Stimulated activated naive CD8-positive, alpha-beta T cell treated with anti-CD3 and anti-CD28 coated beads, Interleukin-15, amount 100 ng/mL, for 72 hours (primary cell): ENCODE measurements around the gene SLC20A1.
"Not testable (repeated sequence)": the region's sequence is repeated elsewhere in the genome, so short reads cannot be mapped to it uniquely, and the experiment has no call there.

ENCODE experiments used
- ATAC-seq: fragments of 150-1000 bp; cut with Tn5 transposase; 2 replicates; pipeline ENCODE4 v1.10.0; 2021; ENCODE audit warnings: mild to moderate bottlenecking, moderate library complexity
- DNase-seq, 2 donors: peaks; one replicate each; pipeline ENCODE4 v3.0.0; 2021 to 2022
- H3K27ac Mint-ChIP-seq, 2 donors: one replicate each; pipeline ENCODE4 v1.8.0; 2022; ENCODE audit warnings: mild to moderate bottlenecking in 2 of 2, mixed read lengths in 2 of 2, moderate library complexity in 2 of 2
- H3K27me3 Mint-ChIP-seq: one replicate; pipeline ENCODE4 v1.8.0; 2022; ENCODE audit warnings: mixed read lengths
- H3K4me1 Mint-ChIP-seq: one replicate; pipeline ENCODE4 v1.8.0; 2022; ENCODE audit warnings: mild to moderate bottlenecking, mixed read lengths
- H3K4me3 Mint-ChIP-seq, 2 donors: one replicate each; pipeline ENCODE4 v1.8.0; 2022; ENCODE audit warnings: mild to moderate bottlenecking in 2 of 2, mixed read lengths in 2 of 2, moderate library complexity in 1 of 2
- H3K9me3 Mint-ChIP-seq, 2 donors: one replicate each; pipeline ENCODE4 v1.8.0; 2022; ENCODE audit warnings: mixed read lengths in 2 of 2

The SLC20A1 gene

DNA sequence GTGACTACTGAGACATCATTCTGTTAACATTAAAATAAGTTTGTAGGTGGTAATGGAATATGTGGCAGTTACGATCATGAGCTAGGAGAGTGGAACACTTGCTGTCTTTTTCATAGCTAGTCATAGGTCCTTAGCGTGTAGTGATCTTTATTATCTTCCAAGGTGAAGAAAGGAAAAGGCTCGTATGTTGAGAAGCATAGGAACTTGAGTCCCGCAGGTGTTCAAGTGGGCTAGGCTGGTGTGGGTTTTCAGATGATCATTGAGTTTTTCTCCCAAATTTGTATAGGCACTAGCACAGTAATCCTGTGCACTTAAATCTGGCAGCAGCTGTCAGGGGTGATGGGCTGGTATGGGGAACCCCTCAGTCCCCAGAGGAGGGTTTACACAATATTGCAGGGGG, 10.9 kb downstream of the SLC20A1 start:
- H3K27ac Mint-ChIP-seq = peak overlapping the region in 1 of 2 donors; percentile 10
- H3K4me1 Mint-ChIP-seq = peaks cover 60% of the 10 kb centered on the region

GRCh38 chr2:112658301-112658700, 12.6 kb downstream of the SLC20A1 start:
- H3K4me1 Mint-ChIP-seq = peaks cover 48% of the 10 kb centered on the region
- peak overlapping the region in 1 of 2 donors; percentile 80 for H3K27ac Mint-ChIP-seq
- no peaks in the 10 kb centered on the region for H3K9me3 Mint-ChIP-seq
- no peak for ATAC-seq
- DNase-seq = no peak
- H3K4me3 Mint-ChIP-seq = no peak overlapping the region
- H3K27me3 Mint-ChIP-seq = no peaks in the 10 kb centered on the region

More for the DNA sequence above, 10.9 kb downstream of the SLC20A1 start:
- H3K4me3 Mint-ChIP-seq = no peak overlapping the region
- no peak for DNase-seq
- H3K27me3 Mint-ChIP-seq = no peaks in the 10 kb centered on the region
- no peak for ATAC-seq
- no peaks in the 10 kb centered on the region for H3K9me3 Mint-ChIP-seq

GRCh38 chr2:112658839-112659667, 13.3 kb downstream of the SLC20A1 start:
- Mint-ChIP-seq H3K4me3 (no peak overlapping the region), H3K27me3 (no peaks in the 10 kb centered on the region), H3K9me3 (no peaks in the 10 kb centered on the region), H3K27ac (peak overlapping the region; percentile 27 to 80), H3K4me1 (peaks cover 48% of the 10 kb centered on the region)
- ATAC-seq (no peak), DNase-seq (no peak)

DNA sequence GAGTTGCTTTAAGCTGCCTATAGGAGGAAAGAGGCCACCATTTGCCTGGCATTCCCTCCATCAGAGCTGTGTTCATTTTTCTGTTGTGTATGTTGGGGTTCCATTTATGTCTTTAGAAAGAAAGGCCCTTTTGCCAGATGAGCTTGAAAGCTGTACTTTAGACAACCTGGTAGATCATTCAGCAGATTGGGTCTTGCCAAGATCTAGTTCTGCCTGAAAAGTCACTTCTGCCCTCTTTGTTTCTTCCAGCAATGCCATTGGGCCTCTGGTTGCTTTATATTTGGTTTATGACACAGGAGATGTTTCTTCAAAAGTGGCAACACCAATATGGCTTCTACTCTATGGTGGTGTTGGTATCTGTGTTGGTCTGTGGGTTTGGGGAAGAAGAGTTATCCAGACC, 14.4 kb downstream of the SLC20A1 start:
- no peak for ATAC-seq
- DNase-seq = no peak
- peak overlapping the region; percentile 4 to 35 for H3K27ac Mint-ChIP-seq
- no peaks in the 10 kb centered on the region for H3K9me3 Mint-ChIP-seq
- no peaks in the 10 kb centered on the region for H3K27me3 Mint-ChIP-seq
- peaks cover 48% of the 10 kb centered on the region for H3K4me1 Mint-ChIP-seq
- no peak overlapping the region for H3K4me3 Mint-ChIP-seq

GRCh38 chr2:112661656-112662305, 16.0 kb downstream of the SLC20A1 start:
- Mint-ChIP-seq H3K4me3 (no peak overlapping the region), H3K4me1 (peaks cover 43% of the 10 kb centered on the region), H3K9me3 (no peaks in the 10 kb centered on the region), H3K27ac (peak overlapping the region in 1 of 2 donors; percentile 35), H3K27me3 (no peaks in the 10 kb centered on the region)
- ATAC-seq (no peak), DNase-seq (no peak)

GRCh38 chr2:112662704-112663103, 17.0 kb downstream of the SLC20A1 start:
- Mint-ChIP-seq H3K4me3 (no peak overlapping the region), H3K27me3 (no peaks in the 10 kb centered on the region), H3K27ac (peak overlapping the region in 1 of 2 donors; percentile 75), H3K4me1 (peaks cover 34% of the 10 kb centered on the region), H3K9me3 (no peaks in the 10 kb centered on the region)
- ATAC-seq (no peak), DNase-seq (no peak)

DNA sequence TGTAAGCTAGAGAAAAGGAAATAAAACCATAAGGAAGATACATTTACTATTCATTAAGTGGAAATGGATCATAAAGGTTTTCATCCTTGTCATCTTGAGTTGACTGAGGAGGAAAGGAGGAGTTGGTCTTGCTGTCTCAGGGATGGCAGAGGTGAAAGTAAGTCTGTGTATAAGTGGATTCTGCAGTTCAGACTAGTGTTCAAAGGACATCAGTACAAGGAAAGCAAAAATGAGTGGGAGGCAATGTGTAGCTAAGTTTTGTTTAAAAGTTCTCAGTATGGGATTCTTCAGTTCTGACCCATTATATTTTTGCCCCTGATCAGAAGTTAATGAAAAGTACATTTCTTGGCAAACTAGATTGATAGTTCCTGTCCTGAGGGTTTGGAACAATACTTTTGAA, 18.9 kb downstream of the SLC20A1 start:
- no peak for DNase-seq
- H3K9me3 Mint-ChIP-seq = no peaks in the 10 kb centered on the region
- no peak overlapping the region for H3K27ac Mint-ChIP-seq
- peaks cover 14% of the 10 kb centered on the region for H3K4me1 Mint-ChIP-seq
- H3K27me3 Mint-ChIP-seq = no peaks in the 10 kb centered on the region
- ATAC-seq = no peak
- no peak overlapping the region for H3K4me3 Mint-ChIP-seq

DNA sequence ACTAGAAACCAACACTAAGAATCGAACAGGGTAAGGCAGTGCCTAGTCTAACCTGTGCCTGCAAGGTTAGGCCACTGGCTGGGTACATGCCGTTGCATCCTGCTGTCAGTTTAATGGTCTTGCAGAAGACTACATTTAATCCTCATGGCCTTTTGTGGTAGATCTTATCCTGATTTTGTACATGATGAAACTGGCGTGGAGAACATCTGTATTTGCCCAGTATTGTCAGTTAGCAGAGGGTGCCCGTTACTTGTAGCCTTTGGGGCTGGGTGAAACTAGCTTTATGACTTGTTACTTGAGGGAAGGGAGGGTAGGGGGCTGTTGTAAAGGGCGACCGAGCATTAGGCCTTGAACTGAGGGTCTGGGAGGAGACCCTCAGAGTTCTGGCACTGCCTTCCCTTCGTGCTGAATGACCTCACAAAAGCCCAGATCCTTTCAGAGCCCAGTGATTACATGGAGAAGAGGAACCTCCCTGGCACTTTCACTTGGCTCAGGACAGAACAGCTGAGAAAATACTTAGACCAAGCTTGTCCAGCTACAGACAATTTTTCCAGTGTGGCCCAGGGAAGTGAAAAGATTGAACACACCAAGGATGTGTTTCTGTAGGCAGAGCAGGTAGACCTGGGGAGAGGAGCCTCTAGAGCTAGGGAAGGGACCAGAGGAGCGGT, 19.5 kb downstream of the SLC20A1 start:
- H3K4me1 Mint-ChIP-seq = peaks cover 9% of the 10 kb centered on the region
- no peak overlapping the region for H3K27ac Mint-ChIP-seq
- no peaks in the 10 kb centered on the region for H3K9me3 Mint-ChIP-seq
- no peak overlapping the region for H3K4me3 Mint-ChIP-seq
- ATAC-seq (no peak), DNase-seq (no peak)
- H3K27me3 Mint-ChIP-seq = no peaks in the 10 kb centered on the region

GRCh38 chr2:112666761-112667122, 21.0 kb downstream of the SLC20A1 start:
- H3K9me3 Mint-ChIP-seq = no peaks in the 10 kb centered on the region
- no peaks in the 10 kb centered on the region for H3K4me1 Mint-ChIP-seq
- no peaks in the 10 kb centered on the region for H3K27me3 Mint-ChIP-seq
- ATAC-seq (no peak), DNase-seq (no peak)
- no peak overlapping the region for H3K27ac Mint-ChIP-seq
- no peak overlapping the region for H3K4me3 Mint-ChIP-seq

- not testable (repeated sequence) for DNase-seq, H3K4me3 Mint-ChIP-seq, H3K4me1 Mint-ChIP-seq, H3K27ac Mint-ChIP-seq, H3K27me3 Mint-ChIP-seq, H3K9me3 Mint-ChIP-seq, ATAC-seq
Observed at GRCh38 chr2:112667540-112667939, 21.8 kb downstream of the SLC20A1 start.

- Mint-ChIP-seq H3K4me1 (peaks cover 11% of the 10 kb centered on the region), H3K27me3 (peaks cover 14% of the 10 kb centered on the region), H3K9me3 (no peaks in the 10 kb centered on the region), H3K4me3 (no peak overlapping the region), H3K27ac (no peak overlapping the region)
- ATAC-seq (no peak), DNase-seq (no peak)
Observed at GRCh38 chr2:112669667-112670066, 23.9 kb downstream of the SLC20A1 start.

DNA sequence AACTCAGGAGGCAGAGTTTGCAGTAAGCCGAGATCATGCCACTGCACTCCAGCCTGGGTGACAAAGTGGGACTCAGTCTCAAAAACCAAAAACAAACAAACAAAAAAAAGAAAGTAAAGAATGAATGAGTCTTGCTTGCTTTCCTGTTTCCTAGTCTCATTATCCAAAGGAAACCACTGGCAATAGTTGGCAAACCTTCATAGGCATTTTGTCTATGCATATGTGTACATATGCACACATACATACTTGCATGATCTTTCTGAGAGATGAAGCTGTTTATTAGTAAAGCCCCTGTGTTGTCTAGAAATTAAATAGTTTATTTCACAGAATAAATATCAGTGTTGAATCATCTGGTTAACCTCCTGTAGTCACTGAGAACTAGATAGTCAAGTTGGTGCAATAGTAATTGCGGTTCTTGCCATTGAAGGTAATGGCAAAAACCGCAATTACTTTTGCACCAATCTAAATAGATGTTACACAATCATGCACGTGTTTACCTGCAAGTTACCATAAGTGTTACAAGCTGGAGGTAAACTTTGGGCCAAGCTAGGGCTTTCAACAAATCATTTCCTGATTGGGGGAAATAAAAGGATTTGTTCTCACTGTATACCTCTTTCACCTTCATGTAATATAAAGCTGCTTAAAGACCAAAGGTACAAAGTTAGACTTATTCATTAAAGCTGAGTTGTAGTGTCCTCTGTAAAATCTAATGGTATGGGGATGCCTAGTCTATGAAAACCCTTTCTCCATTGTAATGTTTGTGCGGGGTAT, 24.7 kb downstream of the SLC20A1 start:
- no peak for DNase-seq
- H3K4me1 Mint-ChIP-seq = peaks cover 11% of the 10 kb centered on the region
- no peak overlapping the region for H3K4me3 Mint-ChIP-seq
- no peak for ATAC-seq
- H3K27ac Mint-ChIP-seq = no peak overlapping the region
- H3K27me3 Mint-ChIP-seq = peaks cover 18% of the 10 kb centered on the region
- H3K9me3 Mint-ChIP-seq = no peaks in the 10 kb centered on the region

DNA sequence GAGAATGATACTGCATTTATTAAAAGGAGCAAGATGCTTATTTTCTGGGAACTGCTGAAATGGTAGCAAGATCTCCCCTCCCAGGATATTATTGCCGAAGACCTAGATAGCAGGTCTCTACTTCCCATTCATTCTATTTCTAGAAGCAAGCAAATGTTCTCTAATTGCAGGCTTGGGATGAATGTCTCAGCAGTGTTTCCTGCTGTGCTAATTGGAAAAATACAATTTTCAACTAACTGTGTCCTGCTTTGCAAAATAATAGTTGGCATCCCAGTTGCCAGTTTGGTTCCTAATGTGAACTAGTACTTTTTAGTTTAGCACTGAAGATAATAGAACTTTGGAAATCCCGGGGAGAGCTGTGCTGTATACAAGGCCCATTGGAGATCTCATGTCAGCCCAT, 26.1 kb downstream of the SLC20A1 start:
- Mint-ChIP-seq H3K4me3 (no peak overlapping the region), H3K27me3 (peaks cover 18% of the 10 kb centered on the region), H3K4me1 (peaks cover 11% of the 10 kb centered on the region), H3K9me3 (no peaks in the 10 kb centered on the region), H3K27ac (no peak overlapping the region)
- DNase-seq (no peak), ATAC-seq (no peak)

DNA sequence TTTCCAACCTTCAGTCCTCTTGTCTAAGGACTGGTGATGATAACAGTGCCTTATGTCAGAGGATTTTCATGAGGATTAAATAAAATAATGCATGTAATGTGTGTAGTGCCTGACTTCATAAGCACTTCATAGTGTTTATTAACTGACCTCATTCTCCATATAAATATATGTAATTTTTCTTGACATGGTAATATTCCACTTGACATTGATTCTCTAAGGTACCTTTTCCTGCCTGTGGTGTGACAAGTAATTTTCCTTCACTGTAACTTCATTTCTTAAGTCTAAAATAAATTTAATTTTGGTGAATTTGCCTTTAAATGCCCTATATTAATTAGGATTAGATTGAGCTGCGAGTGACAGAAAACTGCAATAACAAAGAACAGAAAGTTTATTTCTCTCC, 27.3 kb downstream of the SLC20A1 start:
- Mint-ChIP-seq H3K27ac (no peak overlapping the region), H3K9me3 (no peaks in the 10 kb centered on the region), H3K27me3 (peaks cover 18% of the 10 kb centered on the region), H3K4me3 (no peak overlapping the region), H3K4me1 (peaks cover 11% of the 10 kb centered on the region)
- no peak for DNase-seq
- ATAC-seq = no peak

DNA sequence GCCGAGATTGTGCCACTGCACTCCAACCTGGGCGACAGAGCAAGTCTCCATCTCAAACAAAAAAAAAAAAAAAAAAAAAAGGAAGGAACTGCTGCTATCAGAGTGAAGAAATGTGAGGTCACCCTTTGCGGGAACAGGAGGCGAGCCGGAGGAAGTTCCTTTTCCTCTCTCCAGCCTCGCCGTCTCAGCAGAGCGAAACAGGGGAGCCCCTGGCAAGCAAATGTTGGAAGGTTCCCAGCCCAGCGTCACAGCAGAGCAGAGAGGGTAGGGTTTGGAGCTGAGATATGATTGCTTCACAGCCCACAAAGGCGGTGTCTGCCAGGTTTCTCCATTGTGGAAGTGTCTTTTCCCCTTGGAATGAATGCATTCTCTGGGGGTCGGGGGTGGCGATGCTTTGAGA, 28.5 kb downstream of the SLC20A1 start:
- DNase-seq (no peak), ATAC-seq (no peak)
- peaks cover 18% of the 10 kb centered on the region for H3K27me3 Mint-ChIP-seq
- H3K4me3 Mint-ChIP-seq = no peak overlapping the region
- no peaks in the 10 kb centered on the region for H3K9me3 Mint-ChIP-seq
- peaks cover 11% of the 10 kb centered on the region for H3K4me1 Mint-ChIP-seq
- no peak overlapping the region for H3K27ac Mint-ChIP-seq
